H1 (cell line): ENCODE measurements around the gene CKAP4. TPM values are rescaled to one million over a fixed set of nuclear protein-coding genes. Genes with fewer than 3 reads are reported as not detected.

ENCODE experiments used
- EGR1 ChIP-seq: IDR thresholded peaks from 2 replicates; pipeline ENCODE4 v1.6.1; 2011; ENCODE audit warnings: low read depth, low read length, borderline replicate concordance
- KDM1A ChIP-seq: fragments of 200-600, 300-600 bp; sonication (generic); IDR thresholded peaks from 2 replicates; pipeline ENCODE4 v1.7.1; 2016; ENCODE audit warnings: mild to moderate bottlenecking, low read length, borderline replicate concordance
- KDM5A ChIP-seq: fragments of 200-600 bp; IDR thresholded peaks from 2 replicates; pipeline ENCODE4 v1.7.1; 2012; ENCODE audit warnings: mild to moderate bottlenecking, low read length, inconsistent platforms, mixed read lengths
- SP1 ChIP-seq: IDR thresholded peaks from 2 replicates; pipeline ENCODE4 v1.6.1; 2011; ENCODE audit warnings: low read depth, low read length
- SUZ12 ChIP-seq: fragments of 200-600 bp; sonication (generic); IDR thresholded peaks from 2 replicates; pipeline ENCODE4 v1.6.1; 2012; ENCODE audit warnings: mild to moderate bottlenecking, inconsistent platforms, low read length, moderate library complexity, mixed read lengths
- polyA plus RNA-seq, 7 experiments: library from polyadenylated mRNA; depleted of rRNA in 3 of 7; stranded (reverse) in 5 of 7; unstranded in 2 of 7; fragments of >200 nt in 5 of 7; fragments of 200-250 nt in 2 of 7; gene quantifications; 1 replicate in 5 of 7; 2 replicates in 1 of 7; 4 replicates in 1 of 7; pipeline versions ENCODE4 v1.2.1 to v1.2.3, GENCODE V29; 2011 to 2013; ENCODE audit warnings: missing spikeins in 2 of 7, mixed read lengths in 2 of 7
- total RNA-seq: library from RNA; stranded (reverse); fragmentation: NEBNext Ultra II Directional; extraction: Animal tissue kit (Norgen Biotek cat#: 25700); gene quantifications from 2 replicates; pipeline ENCODE4 v1.2.1, GENCODE V29; 2021

CKAP4 gene
- total and polyA plus RNA-seq, 2 of the 8 experiments (the other 6 are each of a cell fraction or from before 2014, with no cell fraction given) = 35.8 to 80.7 TPM

DNA sequence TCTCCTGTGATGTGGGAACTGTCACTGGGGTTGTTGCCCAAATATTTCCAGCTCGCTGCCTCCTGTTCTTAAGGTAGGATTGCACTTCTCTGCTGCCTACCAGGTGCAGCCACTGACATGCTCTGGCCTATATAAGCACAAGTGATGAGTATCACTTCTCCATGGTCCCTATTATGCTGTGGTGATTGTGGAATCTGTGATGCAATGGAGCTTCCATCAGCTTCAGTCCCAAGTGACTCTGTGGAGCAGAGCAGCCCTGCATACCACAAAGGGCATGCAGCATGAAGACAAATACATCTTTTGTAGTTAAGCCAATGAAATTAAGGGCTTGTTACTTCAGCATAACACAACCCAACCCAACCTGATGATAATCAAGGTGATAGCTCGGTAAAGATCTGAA is 43.5 kb downstream of the CKAP4 start (continued):
- TF ChIP-seq KDM5A (no peak), SUZ12 (no peak), KDM1A (no peak), SP1 (no peak), EGR1 (no peak)
- TF ChIP-seq, all 59 proteins: peak for 0
